HEK293 (cell line): ENCODE data around the gene MAN2B2.

Experiments
- CTCF ChIA-PET: fragments of 350-600 bp; formaldehyde crosslinking; extraction: SDS; loops from one replicate; lab custom pipeline; 2021; ENCODE audit warnings: antibody characterized with exemption; lab: Yijun Ruan, JAX
- POLR2A ChIA-PET: fragments of 300-600 bp; formaldehyde crosslinking; extraction: SDS; loops from one replicate; lab custom pipeline; 2020; ENCODE audit warnings: antibody characterized with exemption, inconsistent platforms; lab: Yijun Ruan, JAX
- H3K27ac ChIP-seq: fragments of 200-500 bp; sonication (Bioruptor generic); 2 replicates; pipeline ENCODE4 v1.5.1; 2014; ENCODE audit warnings: low read depth, low read length, control low read depth, inconsistent platforms; ENCODE audit errors: extremely low read depth
- H3K36me3 ChIP-seq, 2 experiments: fragments of 200-500 bp in 1 of 2; sonication (Bioruptor generic) in 1 of 2; 1 replicate in 1 of 2; 2 replicates in 1 of 2; pipeline ENCODE4 v1.5.1; 2014 to 2017; ENCODE audit warnings: inconsistent platforms in 2 of 2, low read length in 2 of 2; ENCODE audit not compliant: control insufficient read depth in 2 of 2, insufficient read depth in 1 of 2
- H3K4me1 ChIP-seq: fragments of 200-500 bp; sonication (Bioruptor generic); 2 replicates; pipeline ENCODE4 v1.5.1; 2014; ENCODE audit warnings: mild to moderate bottlenecking, low read length, inconsistent platforms; ENCODE audit not compliant: control insufficient read depth, insufficient read depth
- H3K4me3 ChIP-seq: 2 replicates; pipeline ENCODE4 v1.5.1; 2011; ENCODE audit warnings: low read depth, mild to moderate bottlenecking, control low read depth, low read length, moderate library complexity
- H3K9me3 ChIP-seq: fragments of 200-500 bp; sonication (Bioruptor generic); 2 replicates; pipeline ENCODE4 v1.5.1; 2014; ENCODE audit warnings: low read depth, low read length, inconsistent platforms; ENCODE audit not compliant: control insufficient read depth, insufficient read depth
- GLIS1 ChIP-seq: fragments of 450-650 bp; formaldehyde crosslinking; IDR thresholded peaks from 2 replicates; pipeline ENCODE4 v1.5.1; 2016; ENCODE audit warnings: missing biosample characterization, missing genetic modification characterization
- GLIS2 ChIP-seq: fragments of 450-650 bp; formaldehyde crosslinking; IDR thresholded peaks from 2 replicates; pipeline ENCODE4 v1.5.1; 2016; ENCODE audit warnings: missing biosample characterization, missing genetic modification characterization
- IKZF3 ChIP-seq: fragments of 450-650 bp; IDR thresholded peaks from 2 replicates; pipeline ENCODE4 v1.5.0; 2018; ENCODE audit warnings: missing biosample characterization, mild to moderate bottlenecking, missing genetic modification characterization, moderate library complexity
- KLF8 ChIP-seq: fragments of 450-650 bp; formaldehyde crosslinking; IDR thresholded peaks from 2 replicates; pipeline ENCODE4 v1.5.1; 2016; ENCODE audit warnings: missing biosample characterization, missing genetic modification characterization
- SP7 ChIP-seq: fragments of 450-650 bp; formaldehyde crosslinking; IDR thresholded peaks from 2 replicates; pipeline ENCODE4 v1.5.1; 2016; ENCODE audit warnings: missing biosample characterization, missing genetic modification characterization
- WT1 ChIP-seq: fragments of 450-650 bp; formaldehyde crosslinking; IDR thresholded peaks from 2 replicates; pipeline ENCODE4 v1.5.1; 2016; ENCODE audit warnings: missing biosample characterization, missing genetic modification characterization
- ZBTB11 ChIP-seq: fragments of 450-650 bp; formaldehyde crosslinking; conservative IDR thresholded peaks from 2 replicates; pipeline ENCODE4 v1.5.1; 2016; ENCODE audit warnings: low read depth, missing biosample characterization, missing genetic modification characterization
- ZBTB49 ChIP-seq: fragments of 450-650 bp; formaldehyde crosslinking; IDR thresholded peaks from 2 replicates; pipeline ENCODE4 v1.5.1; 2016; ENCODE audit warnings: missing biosample characterization, missing genetic modification characterization, low read depth
- ZFP37 ChIP-seq: fragments of 450-650 bp; formaldehyde crosslinking; IDR thresholded peaks from 2 replicates; pipeline ENCODE4 v1.5.1; 2016; ENCODE audit warnings: missing biosample characterization, missing genetic modification characterization
- ZFP41 ChIP-seq: fragments of 450-650 bp; formaldehyde crosslinking; IDR thresholded peaks from 2 replicates; pipeline ENCODE4 v1.5.1; 2016; ENCODE audit warnings: missing biosample characterization, missing genetic modification characterization, borderline replicate concordance
- ZIC2 ChIP-seq: fragments of 450-650 bp; formaldehyde crosslinking; IDR thresholded peaks from 2 replicates; pipeline ENCODE4 v1.5.1; 2016; ENCODE audit warnings: missing biosample characterization, missing genetic modification characterization
- ZNF10 ChIP-seq: fragments of 450-650 bp; formaldehyde crosslinking; IDR thresholded peaks from 2 replicates; pipeline ENCODE4 v1.5.1; 2017; ENCODE audit warnings: missing biosample characterization, missing genetic modification characterization
- ZNF114 ChIP-seq: fragments of 450-650 bp; formaldehyde crosslinking; IDR thresholded peaks from 2 replicates; pipeline ENCODE4 v1.5.0; 2017; ENCODE audit warnings: missing biosample characterization, missing genetic modification characterization
- ZNF121 ChIP-seq: fragments of 450-650 bp; formaldehyde crosslinking; IDR thresholded peaks from 2 replicates; pipeline ENCODE4 v1.5.1; 2016; ENCODE audit warnings: missing biosample characterization, missing genetic modification characterization
- ZNF133 ChIP-seq: fragments of 450-650 bp; formaldehyde crosslinking; IDR thresholded peaks from 2 replicates; pipeline ENCODE4 v1.5.1; 2016; ENCODE audit warnings: missing biosample characterization, missing genetic modification characterization
- ZNF155 ChIP-seq: fragments of 450-650 bp; formaldehyde crosslinking; IDR thresholded peaks from 2 replicates; pipeline ENCODE4 v1.5.1; 2016; ENCODE audit warnings: missing biosample characterization, missing genetic modification characterization
- ZNF266 ChIP-seq: fragments of 450-650 bp; formaldehyde crosslinking; IDR thresholded peaks from 2 replicates; pipeline ENCODE4 v1.5.1; 2016; ENCODE audit warnings: missing biosample characterization, missing genetic modification characterization, low read depth
- ZNF350 ChIP-seq: fragments of 450-650 bp; formaldehyde crosslinking; IDR thresholded peaks from 2 replicates; pipeline ENCODE4 v1.5.0; 2017; ENCODE audit warnings: missing biosample characterization, mild to moderate bottlenecking, missing genetic modification characterization
- ZNF366 ChIP-seq: fragments of 450-650 bp; formaldehyde crosslinking; conservative IDR thresholded peaks from 2 replicates; pipeline ENCODE4 v1.5.1; 2016; ENCODE audit warnings: missing biosample characterization, missing genetic modification characterization
- ZNF391 ChIP-seq: fragments of 450-650 bp; formaldehyde crosslinking; IDR thresholded peaks from 2 replicates; pipeline ENCODE4 v1.5.1; 2016; ENCODE audit warnings: low read depth, missing biosample characterization, missing genetic modification characterization, borderline replicate concordance
- ZNF423 ChIP-seq: fragments of 450-650 bp; formaldehyde crosslinking; IDR thresholded peaks from 2 replicates; pipeline ENCODE4 v1.5.1; 2016; ENCODE audit warnings: missing biosample characterization, missing genetic modification characterization
- ZNF426 ChIP-seq: fragments of 450-650 bp; formaldehyde crosslinking; IDR thresholded peaks from 2 replicates; pipeline ENCODE4 v1.5.1; 2017; ENCODE audit warnings: missing biosample characterization, missing genetic modification characterization, mild to moderate bottlenecking, inconsistent platforms, moderate library complexity
- ZNF529 ChIP-seq: fragments of 450-650 bp; formaldehyde crosslinking; IDR thresholded peaks from 2 replicates; pipeline ENCODE4 v1.5.1; 2017; ENCODE audit warnings: missing genetic modification characterization, missing biosample characterization; ENCODE audit not compliant: insufficient replicate concordance
- ZNF548 ChIP-seq: fragments of 450-650 bp; formaldehyde crosslinking; IDR thresholded peaks from 2 replicates; pipeline ENCODE4 v1.5.1; 2016; ENCODE audit warnings: missing biosample characterization, missing genetic modification characterization
- ZNF555 ChIP-seq: fragments of 450-650 bp; formaldehyde crosslinking; conservative IDR thresholded peaks from 2 replicates; pipeline ENCODE4 v1.5.1; 2017; ENCODE audit warnings: missing biosample characterization, mild to moderate bottlenecking, missing genetic modification characterization, inconsistent platforms
- ZNF580 ChIP-seq: fragments of 450-650 bp; formaldehyde crosslinking; IDR thresholded peaks from 2 replicates; pipeline ENCODE4 v1.5.1; 2016; ENCODE audit warnings: missing biosample characterization, missing genetic modification characterization
- ZNF629 ChIP-seq: fragments of 450-650 bp; formaldehyde crosslinking; IDR thresholded peaks from 2 replicates; pipeline ENCODE4 v1.5.1; 2017; ENCODE audit warnings: missing biosample characterization, missing genetic modification characterization
- ZNF658 ChIP-seq: fragments of 450-650 bp; formaldehyde crosslinking; IDR thresholded peaks from 2 replicates; pipeline ENCODE4; 2016; ENCODE audit warnings: missing biosample characterization, missing genetic modification characterization
- ZNF670 ChIP-seq: fragments of 450-650 bp; formaldehyde crosslinking; IDR thresholded peaks from 2 replicates; pipeline ENCODE4 v1.5.1; 2016; ENCODE audit warnings: missing biosample characterization, missing genetic modification characterization, low read depth
- ZNF707 ChIP-seq: fragments of 450-650 bp; formaldehyde crosslinking; IDR thresholded peaks from 2 replicates; pipeline ENCODE4 v1.5.1; 2016; ENCODE audit warnings: missing biosample characterization, missing genetic modification characterization
- ZNF776 ChIP-seq: fragments of 450-650 bp; formaldehyde crosslinking; IDR thresholded peaks from 2 replicates; pipeline ENCODE4 v1.5.0; 2017; ENCODE audit warnings: missing biosample characterization, missing genetic modification characterization, borderline replicate concordance
- ZNF785 ChIP-seq: fragments of 450-650 bp; formaldehyde crosslinking; IDR thresholded peaks from 2 replicates; pipeline ENCODE4 v1.5.1; 2016; ENCODE audit warnings: missing biosample characterization, missing genetic modification characterization

MAN2B2 gene

DNA sequence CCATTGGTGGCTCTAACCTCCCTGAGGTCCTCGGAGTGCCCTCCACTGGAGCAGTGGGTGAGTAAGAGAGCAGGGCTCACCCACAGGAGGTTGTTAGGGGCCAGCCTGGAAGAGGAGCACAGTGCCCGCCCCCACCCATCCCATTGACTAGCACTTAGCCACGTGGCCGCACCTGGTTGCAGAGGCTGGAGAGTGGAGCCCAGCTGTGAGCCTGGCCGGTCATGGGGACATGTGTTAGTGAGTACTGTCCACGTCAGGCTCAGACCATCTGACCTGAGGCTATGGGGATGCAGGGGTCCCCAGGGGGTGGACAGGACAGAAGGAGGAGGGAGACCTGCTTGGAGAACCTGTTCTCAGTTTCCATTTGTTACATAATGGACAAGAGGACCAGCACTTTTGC, 1.4 kb upstream of the MAN2B2 start:
- TF ChIP-seq ZNF776 (tag by site-specific recombination) = no peak
- TF ChIP-seq ZNF529 (tag by site-specific recombination) = no peak
- no peak for TF ChIP-seq ZNF548 (tag by site-specific recombination)
- no peak for TF ChIP-seq IKZF3
- no peak for TF ChIP-seq ZBTB11
- no peak for TF ChIP-seq ZNF707 (tag by site-specific recombination)
- no peak for TF ChIP-seq ZNF580 (tag by site-specific recombination)
- no peak for TF ChIP-seq ZNF350 (tag by site-specific recombination)
- TF ChIP-seq ZNF114 (tag by site-specific recombination) = no peak
- no peak for TF ChIP-seq ZBTB49 (tag by site-specific recombination)
- no peak for TF ChIP-seq ZNF391
- no peak for TF ChIP-seq KLF8 (tag by site-specific recombination)
- no peak for TF ChIP-seq ZNF658 (tag by site-specific recombination)
- no peak for TF ChIP-seq ZNF10
- no peak for TF ChIP-seq ZNF121 (tag by site-specific recombination)
- no peak for TF ChIP-seq ZNF629 (tag by site-specific recombination)
- TF ChIP-seq ZNF266 (tag by site-specific recombination) = no peak
- no peak for TF ChIP-seq ZNF423 (tag by site-specific recombination)
- TF ChIP-seq ZNF785 = no peak
- Histone ChIP-seq H3K9me3 (no peaks in the 10 kb centered on the region), H3K27ac (no peak overlapping the region), H3K36me3 (peaks cover 0 to 13% of the 10 kb centered on the region in 2 experiments; a peak in 1 of 3 replicates), H3K4me3 (no peak overlapping the region), H3K4me1 (no peaks in the 10 kb centered on the region)
- CTCF ChIA-PET = interaction anchor here (1.4 kb wide), 1 partner anchor 27 kb away, joined by 5 read pairs; no protein-coding TSS in a partner anchor
- POLR2A ChIA-PET = interaction anchor here (1.2 kb wide), 1 partner anchor 67 kb away, joined by 3 read pairs; the partner anchor contains the start of gene MRFAP1

GRCh38 chr4:6573986-6574746, 823 bp upstream of the MAN2B2 start:
- H3K4me3 ChIP-seq = no peak overlapping the region
- peak overlapping the region; percentile 5; the same call in 1 of the 2 replicates for H3K27ac ChIP-seq
- CTCF ChIA-PET = interaction anchor here (0.6 to 1.4 kb wide), 3 partner anchors 28 to 697 kb away, joined by 4 to 7 read pairs (median 5); no protein-coding TSS in a partner anchor
- no peaks in the 10 kb centered on the region for H3K9me3 ChIP-seq
- peaks cover 2 to 19% of the 10 kb centered on the region in 2 experiments; a peak in 2 of 3 replicates for H3K36me3 ChIP-seq
- POLR2A ChIA-PET = interaction anchor here (0.7 to 1.4 kb wide), 6 partner anchors 13 to 99 kb away, joined by 3 to 6 read pairs (median 3); partner anchors contain the start of gene MRFAP1
- H3K4me1 ChIP-seq = no peaks in the 10 kb centered on the region
- no peak for TF ChIP-seq ZNF555
- no peak; the same call in 1 of the 2 replicates for TF ChIP-seq GLIS2
- peak; percentile 38; the same call in 1 of the 2 replicates for TF ChIP-seq GLIS1
- no peak for TF ChIP-seq ZNF670 (tag by site-specific recombination)
- no peak for TF ChIP-seq WT1 (tag by site-specific recombination)
- no peak for TF ChIP-seq ZNF366 (tag by site-specific recombination)
- no peak for TF ChIP-seq ZFP37 (tag by site-specific recombination)
- no peak for TF ChIP-seq ZNF426 (tag by site-specific recombination)
- TF ChIP-seq ZNF155 (tag by site-specific recombination) = no peak
- no peak for TF ChIP-seq ZNF133 (tag by site-specific recombination)
- no peak for TF ChIP-seq SP7 (tag by site-specific recombination)
- TF ChIP-seq ZIC2 (tag by site-specific recombination) = peak; percentile 11; the same call in 1 of the 2 replicates
- no peak for TF ChIP-seq ZNF10
- no peak for TF ChIP-seq ZFP41
